ENCODE data around the gene DTL.

The DTL gene

GRCh38 chr1:212060632-212061472 lies 25.3 kb downstream of the DTL start:
- Histone ChIP-seq H3K4me3 (ENCODE audit: low read depth in 1 of 2, low read length in 2 of 2) (no peak overlapping the region), H3K9ac (ENCODE audit: low read depth in 1 of 2, low read length in 2 of 2) (no peak overlapping the region), H3K27me3 (ENCODE audit: control insufficient read depth in 1 of 2, insufficient read depth in 2 of 2, low read length in 2 of 2) (no peaks in the 10 kb centered on the region), H3K36me3 (ENCODE audit: control insufficient read depth in 1 of 2, insufficient read depth in 2 of 2, low read length in 2 of 2) (peaks cover 0 to 5% of the 10 kb centered on the region in 2 donors), H3K4me1 (ENCODE audit: control insufficient read depth in 1 of 2, insufficient read depth in 2 of 2, low read length in 2 of 2) (no peaks in the 10 kb centered on the region), H3K9me3 (ENCODE audit: control insufficient read depth in 1 of 2, low read length in 2 of 2) (peaks cover 0 to 13% of the 10 kb centered on the region in 2 donors), H3K27ac (ENCODE audit: low read depth, low read length) (no peak overlapping the region)

- Histone ChIP-seq H3K27ac (ENCODE audit: low read depth, low read length) (no peak overlapping the region), H3K4me1 (ENCODE audit: control insufficient read depth in 1 of 2, insufficient read depth in 2 of 2, low read length in 2 of 2) (no peaks in the 10 kb centered on the region), H3K4me3 (ENCODE audit: low read depth in 1 of 2, low read length in 2 of 2) (no peak overlapping the region), H3K27me3 (ENCODE audit: control insufficient read depth in 1 of 2, insufficient read depth in 2 of 2, low read length in 2 of 2) (no peaks in the 10 kb centered on the region), H3K9me3 (ENCODE audit: control insufficient read depth in 1 of 2, low read length in 2 of 2) (no peaks in the 10 kb centered on the region), H3K9ac (ENCODE audit: low read depth in 1 of 2, low read length in 2 of 2) (no peak overlapping the region), H3K36me3 (ENCODE audit: control insufficient read depth in 1 of 2, insufficient read depth in 2 of 2, low read length in 2 of 2) (no peaks in the 10 kb centered on the region)
These were observed 27.4 kb downstream of the DTL start for GRCh38 chr1:212062832-212063438.

GRCh38 chr1:212067787-212068186 lies 32.2 kb downstream of the DTL start:
- H3K27ac ChIP-seq (ENCODE audit: low read depth, low read length) = no peak overlapping the region
- H3K27me3 ChIP-seq (ENCODE audit: control insufficient read depth in 1 of 2, insufficient read depth in 2 of 2, low read length in 2 of 2) = no peaks in the 10 kb centered on the region
- H3K4me1 ChIP-seq (ENCODE audit: control insufficient read depth in 1 of 2, insufficient read depth in 2 of 2, low read length in 2 of 2) = no peaks in the 10 kb centered on the region
- no peaks in the 10 kb centered on the region for H3K36me3 ChIP-seq (ENCODE audit: control insufficient read depth in 1 of 2, insufficient read depth in 2 of 2, low read length in 2 of 2)
- H3K4me3 ChIP-seq (ENCODE audit: low read depth in 1 of 2, low read length in 2 of 2) = no peak overlapping the region
- H3K9me3 ChIP-seq (ENCODE audit: control insufficient read depth in 1 of 2, low read length in 2 of 2) = no peaks in the 10 kb centered on the region
- H3K9ac ChIP-seq (ENCODE audit: low read depth in 1 of 2, low read length in 2 of 2) = no peak overlapping the region

- no peak overlapping the region for H3K27ac ChIP-seq (ENCODE audit: low read depth, low read length)
- no peaks in the 10 kb centered on the region for H3K4me1 ChIP-seq (ENCODE audit: control insufficient read depth in 1 of 2, insufficient read depth in 2 of 2, low read length in 2 of 2)
- no peak overlapping the region for H3K9ac ChIP-seq (ENCODE audit: low read depth in 1 of 2, low read length in 2 of 2)
- H3K36me3 ChIP-seq (ENCODE audit: control insufficient read depth in 1 of 2, insufficient read depth in 2 of 2, low read length in 2 of 2) = no peaks in the 10 kb centered on the region
- no peaks in the 10 kb centered on the region for H3K9me3 ChIP-seq (ENCODE audit: control insufficient read depth in 1 of 2, low read length in 2 of 2)
- no peak overlapping the region for H3K4me3 ChIP-seq (ENCODE audit: low read depth in 1 of 2, low read length in 2 of 2)
- no peaks in the 10 kb centered on the region for H3K27me3 ChIP-seq (ENCODE audit: control insufficient read depth in 1 of 2, insufficient read depth in 2 of 2, low read length in 2 of 2)
These were observed 35.3 kb downstream of the DTL start for GRCh38 chr1:212070720-212071302.

GRCh38 chr1:212072047-212072446 lies 36.5 kb downstream of the DTL start:
- no peak overlapping the region for H3K4me3 ChIP-seq (ENCODE audit: low read depth in 1 of 2, low read length in 2 of 2)
- no peak overlapping the region for H3K27ac ChIP-seq (ENCODE audit: low read depth, low read length)
- H3K9me3 ChIP-seq (ENCODE audit: control insufficient read depth in 1 of 2, low read length in 2 of 2) = no peaks in the 10 kb centered on the region
- no peaks in the 10 kb centered on the region for H3K27me3 ChIP-seq (ENCODE audit: control insufficient read depth in 1 of 2, insufficient read depth in 2 of 2, low read length in 2 of 2)
- H3K9ac ChIP-seq (ENCODE audit: low read depth in 1 of 2, low read length in 2 of 2) = no peak overlapping the region
- no peaks in the 10 kb centered on the region for H3K4me1 ChIP-seq (ENCODE audit: control insufficient read depth in 1 of 2, insufficient read depth in 2 of 2, low read length in 2 of 2)
- H3K36me3 ChIP-seq (ENCODE audit: control insufficient read depth in 1 of 2, insufficient read depth in 2 of 2, low read length in 2 of 2) = no peaks in the 10 kb centered on the region

- Histone ChIP-seq H3K4me1 (ENCODE audit: control insufficient read depth in 1 of 2, insufficient read depth in 2 of 2, low read length in 2 of 2) (no peaks in the 10 kb centered on the region), H3K9me3 (ENCODE audit: control insufficient read depth in 1 of 2, low read length in 2 of 2) (no peaks in the 10 kb centered on the region), H3K36me3 (ENCODE audit: control insufficient read depth in 1 of 2, insufficient read depth in 2 of 2, low read length in 2 of 2) (no peaks in the 10 kb centered on the region), H3K27me3 (ENCODE audit: control insufficient read depth in 1 of 2, insufficient read depth in 2 of 2, low read length in 2 of 2) (no peaks in the 10 kb centered on the region), H3K9ac (ENCODE audit: low read depth in 1 of 2, low read length in 2 of 2) (no peak overlapping the region), H3K27ac (ENCODE audit: low read depth, low read length) (no peak overlapping the region), H3K4me3 (ENCODE audit: low read depth in 1 of 2, low read length in 2 of 2) (no peak overlapping the region)
These were observed 37.9 kb downstream of the DTL start for GRCh38 chr1:212073490-212073889.

GRCh38 chr1:212074313-212074712 lies 38.8 kb downstream of the DTL start:
- H3K9me3 ChIP-seq (ENCODE audit: control insufficient read depth in 1 of 2, low read length in 2 of 2) = no peaks in the 10 kb centered on the region
- no peaks in the 10 kb centered on the region for H3K27me3 ChIP-seq (ENCODE audit: control insufficient read depth in 1 of 2, insufficient read depth in 2 of 2, low read length in 2 of 2)
- H3K27ac ChIP-seq (ENCODE audit: low read depth, low read length) = no peak overlapping the region
- H3K9ac ChIP-seq (ENCODE audit: low read depth in 1 of 2, low read length in 2 of 2) = no peak overlapping the region
- H3K4me1 ChIP-seq (ENCODE audit: control insufficient read depth in 1 of 2, insufficient read depth in 2 of 2, low read length in 2 of 2) = no peaks in the 10 kb centered on the region
- no peak overlapping the region for H3K4me3 ChIP-seq (ENCODE audit: low read depth in 1 of 2, low read length in 2 of 2)
- H3K36me3 ChIP-seq (ENCODE audit: control insufficient read depth in 1 of 2, insufficient read depth in 2 of 2, low read length in 2 of 2) = no peaks in the 10 kb centered on the region

GRCh38 chr1:212074856-212075255 lies 39.3 kb downstream of the DTL start:
- no peak overlapping the region for H3K4me3 ChIP-seq (ENCODE audit: low read depth in 1 of 2, low read length in 2 of 2)
- H3K27me3 ChIP-seq (ENCODE audit: control insufficient read depth in 1 of 2, insufficient read depth in 2 of 2, low read length in 2 of 2) = no peaks in the 10 kb centered on the region
- H3K4me1 ChIP-seq (ENCODE audit: control insufficient read depth in 1 of 2, insufficient read depth in 2 of 2, low read length in 2 of 2) = no peaks in the 10 kb centered on the region
- H3K27ac ChIP-seq (ENCODE audit: low read depth, low read length) = no peak overlapping the region
- H3K9me3 ChIP-seq (ENCODE audit: control insufficient read depth in 1 of 2, low read length in 2 of 2) = no peaks in the 10 kb centered on the region
- H3K36me3 ChIP-seq (ENCODE audit: control insufficient read depth in 1 of 2, insufficient read depth in 2 of 2, low read length in 2 of 2) = no peaks in the 10 kb centered on the region
- no peak overlapping the region for H3K9ac ChIP-seq (ENCODE audit: low read depth in 1 of 2, low read length in 2 of 2)

GRCh38 chr1:212077028-212077427 lies 41.5 kb downstream of the DTL start:
- H3K27me3 ChIP-seq (ENCODE audit: control insufficient read depth in 1 of 2, insufficient read depth in 2 of 2, low read length in 2 of 2) = no peaks in the 10 kb centered on the region

GRCh38 chr1:212078826-212079225 lies 43.3 kb downstream of the DTL start:
- H3K9ac ChIP-seq (ENCODE audit: low read depth in 1 of 2, low read length in 2 of 2) = no peak overlapping the region
- H3K27ac ChIP-seq (ENCODE audit: low read depth, low read length) = no peak overlapping the region
- H3K27me3 ChIP-seq (ENCODE audit: control insufficient read depth in 1 of 2, insufficient read depth in 2 of 2, low read length in 2 of 2) = no peaks in the 10 kb centered on the region
- no peak overlapping the region for H3K4me3 ChIP-seq (ENCODE audit: low read depth in 1 of 2, low read length in 2 of 2)
- no peaks in the 10 kb centered on the region for H3K36me3 ChIP-seq (ENCODE audit: control insufficient read depth in 1 of 2, insufficient read depth in 2 of 2, low read length in 2 of 2)
- no peaks in the 10 kb centered on the region for H3K4me1 ChIP-seq (ENCODE audit: control insufficient read depth in 1 of 2, insufficient read depth in 2 of 2, low read length in 2 of 2)
- no peaks in the 10 kb centered on the region for H3K9me3 ChIP-seq (ENCODE audit: control insufficient read depth in 1 of 2, low read length in 2 of 2)

More at GRCh38 chr1:212077028-212077427, 41.5 kb downstream of the DTL start:
- Histone ChIP-seq H3K9me3 (ENCODE audit: control insufficient read depth in 1 of 2, low read length in 2 of 2) (no peaks in the 10 kb centered on the region), H3K27ac (ENCODE audit: low read depth, low read length) (no peak overlapping the region), H3K9ac (ENCODE audit: low read depth in 1 of 2, low read length in 2 of 2) (no peak overlapping the region), H3K36me3 (ENCODE audit: control insufficient read depth in 1 of 2, insufficient read depth in 2 of 2, low read length in 2 of 2) (no peaks in the 10 kb centered on the region), H3K4me3 (ENCODE audit: low read depth in 1 of 2, low read length in 2 of 2) (no peak overlapping the region), H3K4me1 (ENCODE audit: control insufficient read depth in 1 of 2, insufficient read depth in 2 of 2, low read length in 2 of 2) (no peaks in the 10 kb centered on the region)

All from duodenal mucosa (tissue), 2 donors.